Measurements from ENCODE around the gene CNPY4. TPM values are rescaled to one million over a fixed set of nuclear protein-coding genes. Genes with fewer than 3 reads are reported as not detected.
A peak's percentile ranks its signal among the peaks of the same experiment; 100 is the strongest.

CNPY4 gene
- total RNA-seq, 4 donors from 2014 or later = 7.5 to 15.9 (median 11.5) TPM

DNA sequence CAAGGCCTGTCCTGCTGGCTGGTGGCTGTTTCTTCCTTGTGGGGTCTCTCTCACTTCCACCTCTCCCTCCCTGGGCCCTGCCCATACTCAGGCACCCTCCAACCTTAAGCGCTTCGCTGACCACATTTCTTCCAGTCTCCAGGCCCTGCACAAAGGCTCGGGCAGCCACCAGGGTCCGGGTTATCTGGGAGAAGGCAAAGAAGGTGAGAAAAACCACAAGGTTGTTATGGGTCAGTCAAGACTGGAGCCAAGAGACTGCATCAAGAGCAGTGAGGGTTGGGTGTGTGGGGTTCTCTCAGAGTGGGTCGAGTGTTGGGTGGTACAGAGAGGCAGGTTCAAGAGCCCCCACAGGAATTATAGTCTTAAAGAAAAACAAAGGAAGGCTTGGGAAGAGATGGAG lies 55.1 kb downstream of the CNPY4 start:
- Histone ChIP-seq H3K9me3 (no peaks in the 10 kb centered on the region), H3K4me3 (no peak overlapping the region), H3K27me3 (peaks cover 0 to 12% of the 10 kb centered on the region in 2 donors), H3K27ac (no peak overlapping the region), H3K4me1 (peaks cover 0 to 34% (median 18%) of the 10 kb centered on the region in 4 donors), H3K36me3 (no peaks in the 10 kb centered on the region)
- TF ChIP-seq EP300 (IDR thresholded peaks at IDR 0.05) (no peak), POLR2A (IDR thresholded peaks at IDR 0.05) (no peak)
- TF ChIP-seq, protein P1, sequence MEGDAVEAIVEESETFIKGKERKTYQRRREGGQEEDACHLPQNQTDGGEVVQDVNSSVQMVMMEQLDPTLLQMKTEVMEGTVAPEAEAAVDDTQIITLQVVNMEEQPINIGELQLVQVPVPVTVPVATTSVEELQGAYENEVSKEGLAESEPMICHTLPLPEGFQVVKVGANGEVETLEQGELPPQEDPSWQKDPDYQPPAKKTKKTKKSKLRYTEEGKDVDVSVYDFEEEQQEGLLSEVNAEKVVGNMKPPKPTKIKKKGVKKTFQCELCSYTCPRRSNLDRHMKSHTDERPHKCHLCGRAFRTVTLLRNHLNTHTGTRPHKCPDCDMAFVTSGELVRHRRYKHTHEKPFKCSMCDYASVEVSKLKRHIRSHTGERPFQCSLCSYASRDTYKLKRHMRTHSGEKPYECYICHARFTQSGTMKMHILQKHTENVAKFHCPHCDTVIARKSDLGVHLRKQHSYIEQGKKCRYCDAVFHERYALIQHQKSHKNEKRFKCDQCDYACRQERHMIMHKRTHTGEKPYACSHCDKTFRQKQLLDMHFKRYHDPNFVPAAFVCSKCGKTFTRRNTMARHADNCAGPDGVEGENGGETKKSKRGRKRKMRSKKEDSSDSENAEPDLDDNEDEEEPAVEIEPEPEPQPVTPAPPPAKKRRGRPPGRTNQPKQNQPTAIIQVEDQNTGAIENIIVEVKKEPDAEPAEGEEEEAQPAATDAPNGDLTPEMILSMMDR (IDR thresholded peaks at IDR 0.05) = no peak
- DNase-seq (ENCODE audit: low spot score in 2 of 2) = no peak
- WGBS, 2 donors = 77 to 83% methylated on average over 5 of the region's 5 CpGs

Small RNAs within 50 kb of the gene (small RNA-seq; reads per million reads assigned to genes)
- gene MIR106B = 31.7 reads per million, percentile 93 among the genes with 10 or more reads in this experiment
- gene MIR25 = 782 reads per million, percentile 98 among the genes with 10 or more reads in this experiment
- gene MIR93 = 37.3 reads per million, percentile 94 among the genes with 10 or more reads in this experiment

Other genes starting within 250 kb of the CNPY4 start
- gene OR2AE1, start 242.6 kb upstream of the CNPY4 start, total RNA-seq = 1 to 10 TPM in 1 of 4 donors, not detected in 3; 2.0 TPM
- 10 to 100 TPM; 53.8 to 68.1 (median 58.1) TPM for gene TRIM4, start 200.1 kb upstream of the CNPY4 start, total RNA-seq
- gene GJC3, start 190.0 kb upstream of the CNPY4 start, total RNA-seq = 10 to 100 TPM in 1 of 4 donors, 1 to 10 TPM in 3; 3.3 to 11.7 (median 8.9) TPM
- gene AZGP1, start 143.6 kb upstream of the CNPY4 start, total RNA-seq = 100 to 1,000 TPM in 2 of 4 donors, 10 to 100 TPM in 2; 68.7 to 182 (median 111) TPM
- 10 to 100 TPM; 32.4 to 37.5 (median 35.4) TPM for gene ZKSCAN1, start 104.0 kb upstream of the CNPY4 start, total RNA-seq
- 10 to 100 TPM; 12.9 to 18.0 (median 16.5) TPM for gene ZSCAN21, start 69.9 kb upstream of the CNPY4 start, total RNA-seq
- gene ZNF3, start 37.9 kb upstream of the CNPY4 start, total RNA-seq = 10 to 100 TPM; 24.0 to 37.5 (median 26.9) TPM
- 10 to 100 TPM; 43.7 to 56.4 (median 50.6) TPM for gene COPS6, start 30.7 kb upstream of the CNPY4 start, total RNA-seq
- 10 to 100 TPM; 28.9 to 41.0 (median 35.8) TPM for gene MCM7, start 18.2 kb upstream of the CNPY4 start, total RNA-seq
- gene AP4M1, start 18.0 kb upstream of the CNPY4 start, total RNA-seq = 10 to 100 TPM; 23.0 to 34.1 (median 25.9) TPM
- 10 to 100 TPM; 46.1 to 56.9 (median 54.2) TPM for gene TAF6, start 276 bp upstream of the CNPY4 start, total RNA-seq
- gene MBLAC1, start 7.3 kb downstream of the CNPY4 start, total RNA-seq = 1 to 10 TPM; 3.9 to 9.2 (median 6.9) TPM
- gene LAMTOR4, start 29.3 kb downstream of the CNPY4 start, total RNA-seq = 100 to 1,000 TPM; 226 to 312 (median 252) TPM
- 10 to 100 TPM in 3 of 4 donors, 1 to 10 TPM in 1; 6.9 to 36.9 (median 12.7) TPM for gene TRAPPC14, start 39.1 kb downstream of the CNPY4 start, total RNA-seq
- gene GAL3ST4, start 49.0 kb downstream of the CNPY4 start, total RNA-seq = 1 to 10 TPM; 2.7 to 8.3 (median 3.8) TPM
- 1 to 10 TPM; 1.1 to 3.1 (median 1.7) TPM for gene GPC2, start 57.7 kb downstream of the CNPY4 start, total RNA-seq
- 1 to 10 TPM; 4.2 to 8.2 (median 6.5) TPM for gene STAG3, start 58.3 kb downstream of the CNPY4 start, total RNA-seq
- under 1 TPM in 1 of 4 donors, not detected in 3; 0.78 TPM for gene PVRIG, start 100.3 kb downstream of the CNPY4 start, total RNA-seq
- not detected for gene SPDYE3, start 188.1 kb downstream of the CNPY4 start, total RNA-seq
- gene PILRB, start 238.5 kb downstream of the CNPY4 start, total RNA-seq = 100 to 1,000 TPM; 107 to 152 (median 132) TPM